KBM-7 (cell line): ENCODE data around the gene SF3B6.
"Not testable (repeated sequence)": the region's sequence is repeated elsewhere in the genome, so short reads cannot be mapped to it uniquely, and the experiment has no call there.

Source experiments
- DNase-seq: peaks from one replicate; pipeline ENCODE4 v3.0.0-alpha.2; 2015
- in situ Hi-C: fragments of 300-500 bp; cut with MboI; formaldehyde crosslinking; loops from 2 replicates; pipeline ENCODE4 v1.14.3; 2020; ENCODE audit warnings: low sequenced_read_pairs, low pct_unique_long_range_greater_than_20kb, mixed read lengths

The SF3B6 gene, protein sequence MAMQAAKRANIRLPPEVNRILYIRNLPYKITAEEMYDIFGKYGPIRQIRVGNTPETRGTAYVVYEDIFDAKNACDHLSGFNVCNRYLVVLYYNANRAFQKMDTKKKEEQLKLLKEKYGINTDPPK

DNA sequence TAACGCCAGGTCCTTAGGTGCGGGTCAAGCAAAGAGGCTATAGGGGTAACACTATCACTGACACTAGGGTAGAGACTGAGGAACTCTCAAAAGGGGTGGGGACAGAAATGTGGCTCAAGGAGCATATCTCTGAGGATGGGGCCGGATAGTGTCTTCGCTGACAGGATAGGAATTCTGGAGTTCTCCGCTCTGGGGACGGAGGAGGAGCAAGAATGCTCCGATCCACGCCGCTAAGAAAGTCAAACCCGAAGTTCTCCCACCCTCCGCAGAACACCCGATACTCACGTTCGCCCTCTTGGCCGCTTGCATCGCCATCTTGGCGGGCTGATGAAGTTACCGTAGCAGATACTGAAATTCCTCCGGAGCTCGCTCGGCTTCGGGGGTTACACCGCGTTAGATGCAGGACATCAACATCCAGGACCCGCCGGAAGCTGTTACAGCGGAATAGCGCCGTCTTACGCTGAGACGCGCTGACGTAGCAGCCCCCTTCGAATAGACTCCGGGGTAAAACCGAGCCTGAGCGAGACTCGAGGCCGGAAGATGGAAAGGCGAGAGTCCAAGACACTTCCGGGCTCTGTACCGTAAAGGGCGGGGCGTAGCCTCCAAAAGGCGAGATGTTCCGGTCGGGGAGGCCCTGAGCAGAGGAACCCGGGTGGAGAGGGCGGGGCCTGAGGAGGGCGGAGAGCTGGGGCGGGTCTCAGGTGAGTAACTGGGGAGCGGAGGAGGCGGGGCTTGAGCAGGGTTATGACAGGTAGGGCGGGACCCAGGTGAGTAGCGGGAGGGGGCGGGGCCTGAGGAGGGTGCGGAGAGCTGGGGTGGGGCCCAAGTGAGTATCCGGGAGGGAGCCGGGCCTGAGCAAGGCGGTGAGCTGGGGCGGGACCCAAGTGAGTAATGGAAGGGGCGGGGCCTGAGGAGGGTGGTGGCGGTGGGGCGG is at the start of gene SF3B6:
SF3B6 (minus strand) TSS at position 412 of the 934 bp plus-strand sequence; CDS start at position 315, 97 bp downstream.
- in situ Hi-C loops = no loop called here
- DNase-seq = peak; percentile 99

GRCh38 chr2:24123922-24124580 is 47.9 kb upstream of the SF3B6 start:
- no peak for DNase-seq
- in situ Hi-C loops = no loop called here

DNA sequence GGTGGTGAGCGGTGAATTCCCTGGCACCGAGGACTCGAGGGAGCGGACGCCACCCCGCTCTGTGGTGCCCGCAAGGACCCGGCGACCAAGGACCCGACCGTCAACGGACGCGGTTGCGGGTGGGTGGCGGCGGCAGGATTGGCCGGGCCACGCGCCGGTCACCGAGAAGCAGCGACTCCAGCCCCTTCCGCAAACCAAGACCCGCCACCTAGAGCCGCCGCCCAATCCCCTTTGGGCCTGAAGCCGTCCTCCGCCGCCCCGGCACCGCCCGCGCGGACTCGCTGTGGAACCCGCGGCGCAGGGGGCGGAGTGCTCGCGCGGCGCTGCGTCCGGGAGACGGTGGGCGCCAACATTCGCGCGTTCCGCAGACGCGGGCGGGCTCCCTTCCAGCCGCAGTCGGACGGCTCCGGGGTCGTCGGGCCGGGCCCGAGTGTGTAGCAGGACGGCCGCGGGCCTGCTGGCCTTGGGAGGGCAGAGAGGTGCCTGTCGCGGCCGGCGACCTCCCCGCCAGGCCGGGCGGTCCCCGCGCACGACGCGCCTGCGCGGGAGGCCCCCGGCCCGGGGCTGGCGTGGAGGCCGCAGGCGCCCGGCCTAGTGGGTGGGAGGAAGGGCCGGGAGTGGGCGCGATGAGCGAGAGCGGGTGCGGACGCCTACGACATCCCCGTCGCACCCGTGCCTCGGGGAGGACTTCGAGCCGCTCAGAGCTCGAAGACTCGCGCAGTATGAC is 47.2 kb upstream of the SF3B6 start, which contains the start of the genes FAM228B and PFN4:
FAM228B (plus strand) TSS at position 275 of the 727 bp plus-strand sequence. CDS start 893 bp downstream, outside the sequence.
PFN4 (minus strand) TSS at position 140 of the 727 bp plus-strand sequence. CDS start 799 bp downstream, outside the sequence.
- DNase-seq = peak; percentile 87
- in situ Hi-C loops = no loop called here

DNA sequence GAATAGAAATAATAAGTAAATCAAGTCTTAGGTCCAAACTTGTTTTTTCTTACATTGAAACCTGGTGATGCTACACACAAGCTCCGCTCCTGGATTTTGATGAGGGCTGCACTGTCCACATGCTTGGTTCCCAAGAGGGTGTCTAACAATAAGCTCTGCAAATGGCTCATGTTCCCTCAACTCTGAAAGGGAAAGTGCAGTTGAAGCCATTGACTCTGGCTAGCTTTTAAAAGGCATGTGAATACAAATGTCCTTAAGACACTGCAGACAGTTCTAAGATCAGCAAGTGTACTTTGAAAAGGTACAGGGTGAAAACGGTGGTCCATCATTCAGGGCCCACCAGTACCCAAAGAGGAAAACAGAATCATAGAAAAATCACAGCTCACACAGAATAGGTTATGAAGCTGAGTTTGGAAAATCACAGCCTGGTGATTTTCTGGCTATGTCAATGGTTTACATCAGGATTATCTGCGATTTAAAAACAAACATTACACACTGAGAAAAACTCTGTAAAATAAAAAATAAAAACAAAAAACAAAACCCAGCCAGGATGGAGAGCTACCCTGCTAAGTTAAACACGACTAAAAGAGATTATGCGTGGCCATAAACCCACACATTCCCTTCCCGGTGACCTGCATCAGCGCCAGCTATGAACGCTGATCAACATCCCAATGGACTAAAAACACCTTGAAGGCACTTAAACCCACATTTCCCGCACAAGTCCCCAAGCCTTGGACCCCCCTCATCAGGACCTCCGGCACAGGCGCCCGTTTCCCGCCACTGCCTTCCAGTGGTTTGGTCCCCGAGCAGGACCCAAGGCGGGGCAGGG is 46.5 kb upstream of the SF3B6 start:
- in situ Hi-C loops = no loop called here
- DNase-seq = no peak

- DNase-seq = no peak
- in situ Hi-C loops = no loop called here
Observed at GRCh38 chr2:24121469-24121868, 45.3 kb upstream of the SF3B6 start.

GRCh38 chr2:24121066-24121465 is 44.9 kb upstream of the SF3B6 start:
- in situ Hi-C loops = no loop called here
- no peak for DNase-seq

DNA sequence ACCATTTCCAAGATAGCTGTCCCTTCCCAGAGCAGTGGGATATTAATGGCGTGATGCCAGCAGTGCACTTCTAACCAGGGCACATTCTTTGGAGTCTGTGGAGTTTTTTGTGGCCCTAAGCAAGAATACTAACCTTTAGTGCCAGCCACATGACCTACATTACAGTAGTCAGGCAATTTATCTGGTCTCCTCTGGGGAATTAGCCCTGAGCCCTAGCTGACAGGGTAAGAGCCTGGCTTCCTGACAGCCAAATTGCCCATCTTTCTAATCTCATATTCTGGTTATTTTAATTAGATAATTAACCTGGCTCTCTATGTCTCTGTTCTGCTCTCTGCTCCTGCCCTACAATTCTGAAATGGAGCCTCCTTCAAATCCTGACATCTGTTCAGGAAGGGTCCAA is 41.8 kb upstream of the SF3B6 start:
- in situ Hi-C loops = no loop called here

DNA sequence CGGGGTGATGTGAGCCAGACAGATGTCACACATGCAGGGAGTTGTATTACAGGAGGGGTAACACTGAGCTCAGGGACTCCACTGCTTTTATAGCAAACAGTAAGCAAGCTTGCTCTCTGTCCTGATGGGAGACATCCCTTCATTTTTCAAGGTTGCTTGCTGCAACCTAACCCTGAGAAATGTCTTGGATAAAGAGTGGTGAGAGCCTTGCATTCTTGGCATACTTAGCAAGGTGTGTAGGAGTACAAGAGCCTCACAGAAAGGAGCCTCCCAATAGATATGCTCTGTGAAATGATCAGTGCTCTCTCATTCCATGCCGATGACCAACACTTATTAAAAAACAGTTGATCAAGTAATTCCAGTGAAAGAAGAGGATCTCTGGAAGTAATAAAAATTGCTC is 38.9 kb upstream of the SF3B6 start:
- in situ Hi-C loops = no loop called here
- no peak for DNase-seq

More for the DNA sequence above, 41.8 kb upstream of the SF3B6 start:
- no peak for DNase-seq

DNA sequence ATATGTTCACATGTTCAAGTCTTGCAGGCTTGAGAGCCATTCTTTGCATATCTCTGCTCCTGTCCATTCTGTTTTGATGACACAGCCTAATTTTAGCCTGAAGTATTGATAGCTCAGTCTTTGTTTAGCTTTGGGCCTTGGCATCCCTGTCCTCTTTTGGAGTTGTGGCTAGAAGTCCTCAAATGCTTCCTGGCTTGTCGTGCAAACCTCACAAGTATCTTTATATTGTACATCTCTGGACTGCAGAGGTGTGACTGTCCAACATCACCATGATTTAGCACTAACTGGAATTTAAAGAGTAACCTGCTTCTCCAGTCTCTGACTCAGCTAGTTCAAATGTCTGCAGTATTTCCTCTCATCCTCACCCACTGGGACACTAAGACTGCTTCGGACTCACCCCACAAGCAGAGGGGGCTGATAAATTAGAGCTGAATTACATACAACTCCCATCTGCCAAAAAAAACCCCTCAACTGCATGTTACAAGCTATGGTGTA is 35.3 kb upstream of the SF3B6 start:
- no peak for DNase-seq
- in situ Hi-C loops = no loop called here

GRCh38 chr2:24110660-24111303 is 34.7 kb upstream of the SF3B6 start:
- DNase-seq = no peak
- in situ Hi-C loops = no loop called here

DNA sequence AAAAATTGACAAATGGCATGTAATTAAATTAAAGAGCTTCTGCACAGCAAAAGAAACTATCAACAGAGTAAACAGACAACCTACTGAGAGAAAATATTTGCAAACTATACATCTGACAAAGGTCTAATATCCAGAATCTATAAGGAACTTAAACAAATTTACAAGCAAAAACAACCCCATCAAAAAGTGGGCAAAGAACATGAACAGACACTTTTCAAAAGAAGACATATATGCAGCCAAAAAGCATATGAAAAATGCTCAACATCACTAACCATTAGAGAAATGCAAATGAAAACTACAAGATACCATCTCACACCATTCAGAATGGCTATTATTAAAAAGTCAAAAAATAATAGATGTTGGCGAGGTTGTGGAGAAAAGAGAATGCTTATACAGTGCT is 33.3 kb upstream of the SF3B6 start:
- in situ Hi-C loops, DNase-seq: not testable (repeated sequence)

GRCh38 chr2:24107336-24107735 is 31.2 kb upstream of the SF3B6 start:
- no peak for DNase-seq
- in situ Hi-C loops = no loop called here

DNA sequence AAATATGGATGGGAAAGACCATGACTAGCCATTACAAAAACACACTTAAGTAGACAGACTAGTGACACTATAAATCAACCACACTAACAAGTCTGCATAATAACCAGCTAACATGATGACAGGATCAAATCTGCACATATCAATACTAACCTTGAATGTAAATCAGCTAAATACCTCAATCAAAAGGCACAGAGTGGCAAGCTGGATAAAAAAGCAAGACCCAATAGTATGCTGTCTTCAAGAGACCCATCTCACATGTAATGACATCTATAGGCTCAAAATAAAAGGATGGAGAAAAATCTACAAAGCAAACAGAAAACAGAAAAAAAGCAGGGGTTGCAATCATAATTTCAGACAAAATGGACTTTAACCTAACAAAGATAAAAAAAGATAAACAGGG is 30.7 kb upstream of the SF3B6 start:
- no peak for DNase-seq
- in situ Hi-C loops = no loop called here

DNA sequence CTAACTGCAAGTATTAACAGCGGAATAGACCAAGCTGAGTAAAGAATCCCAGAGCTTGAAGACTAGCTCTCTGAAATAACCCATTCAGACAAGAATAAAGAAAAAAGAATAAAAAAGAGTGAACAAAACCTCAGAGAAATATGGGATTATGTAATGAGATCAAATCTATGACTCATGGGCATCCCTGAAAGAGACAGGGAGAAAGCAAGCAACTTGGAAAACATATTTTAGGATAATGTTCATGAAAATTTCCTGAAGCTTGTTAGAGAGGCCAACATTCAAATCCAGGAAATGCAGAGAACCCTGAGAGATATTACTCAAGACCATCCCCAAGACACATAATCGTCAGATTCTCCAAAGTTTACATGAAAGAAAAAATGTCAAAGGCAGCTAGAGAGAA is 29.7 kb upstream of the SF3B6 start:
- in situ Hi-C loops = no loop called here

DNA sequence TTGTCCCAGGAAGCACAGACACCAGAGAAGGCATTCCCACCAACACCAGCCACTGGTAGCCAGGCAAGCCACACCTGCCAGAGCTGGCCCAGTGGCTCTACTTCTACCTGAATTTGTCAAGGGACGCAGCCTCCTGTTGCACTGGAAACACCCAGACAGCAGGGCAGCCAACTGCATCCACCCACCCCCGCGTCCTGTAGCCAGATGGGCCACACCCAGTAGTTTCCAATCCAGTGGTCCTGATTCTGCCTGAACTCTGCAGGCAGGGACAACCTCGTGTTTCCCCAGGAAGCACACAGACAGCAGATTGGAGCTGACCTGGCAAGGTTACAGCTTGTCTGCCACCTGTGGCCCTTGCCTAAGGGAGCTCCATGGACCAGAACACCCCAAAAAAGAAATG is 28.8 kb upstream of the SF3B6 start:
- in situ Hi-C loops = no loop called here
- no peak for DNase-seq

More for the DNA sequence above, 29.7 kb upstream of the SF3B6 start:
- DNase-seq = no peak

- in situ Hi-C loops = no loop called here
- DNase-seq = no peak
Observed at GRCh38 chr2:24104110-24104650, 28.1 kb upstream of the SF3B6 start.

- in situ Hi-C loops = no loop called here
- DNase-seq = no peak
Observed at GRCh38 chr2:24102677-24103076, 26.6 kb upstream of the SF3B6 start.

DNA sequence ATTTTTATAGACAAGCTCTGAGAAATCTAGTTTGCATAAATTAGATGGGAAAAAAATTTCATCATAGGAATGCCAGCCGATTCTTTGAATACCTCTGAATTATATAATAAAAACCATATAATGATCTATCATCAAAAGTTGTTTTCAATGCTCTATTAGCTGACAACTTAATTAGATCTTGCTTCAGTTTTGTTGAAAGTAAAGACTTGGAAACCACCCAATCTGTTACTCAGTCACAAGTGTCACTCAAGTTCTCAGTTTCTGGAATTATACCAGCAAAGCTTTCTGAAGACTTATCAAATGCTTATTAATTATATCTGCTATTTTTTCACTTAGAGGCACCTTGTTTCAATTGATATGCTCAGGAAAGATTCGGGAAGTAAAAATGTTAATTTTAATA is 25.9 kb upstream of the SF3B6 start:
- in situ Hi-C loops = no loop called here
- DNase-seq = no peak
